ENCODE data around the gene ATP7B. TPM values are rescaled to one million over a fixed set of nuclear protein-coding genes. Genes with fewer than 3 reads are reported as not detected.

The ATP7B gene
- total RNA-seq, 2 experiments from 2014 or later: 0.40 to 0.76 TPM

- ChIA-PET CTCF (ENCODE audit: unreplicated experiment) (no interaction called here), POLR2A (no interaction called here)
- Histone ChIP-seq H3K27ac (ENCODE audit: low read depth, low read length, poor library complexity, severe bottlenecking) (no peak overlapping the region), H3K36me3 (ENCODE audit: insufficient read depth, low read length) (peaks cover 85% of the 10 kb centered on the region), H3K9me3 (ENCODE audit: low read length) (no peaks in the 10 kb centered on the region), H3K79me2 (ENCODE audit: insufficient read depth, low read depth, low read length) (no peaks in the 10 kb centered on the region), H3K4me3 (ENCODE audit: low read depth, low read length, poor library complexity, severe bottlenecking) (no peak overlapping the region), H3K4me1 (ENCODE audit: insufficient read depth, low read length, poor library complexity, severe bottlenecking) (no peaks in the 10 kb centered on the region), H4K20me1 (ENCODE audit: insufficient read depth, low read length) (no peaks in the 10 kb centered on the region), H3K4me2 (ENCODE audit: low read length) (no peak overlapping the region), H3K9me2 (ENCODE audit: insufficient read depth, low read length) (no peaks in the 10 kb centered on the region), H2AFZ (ENCODE audit: low read length) (no peak overlapping the region)
- intact Hi-C loops (cut with micrococcal nuclease; ENCODE audit: unreplicated experiment): no loop called here
- BruUV-seq (replicated peaks): no TSS peak
- no peak for DNase-seq (ENCODE audit: low spot score)
- TF ChIP-seq, protein P1, sequence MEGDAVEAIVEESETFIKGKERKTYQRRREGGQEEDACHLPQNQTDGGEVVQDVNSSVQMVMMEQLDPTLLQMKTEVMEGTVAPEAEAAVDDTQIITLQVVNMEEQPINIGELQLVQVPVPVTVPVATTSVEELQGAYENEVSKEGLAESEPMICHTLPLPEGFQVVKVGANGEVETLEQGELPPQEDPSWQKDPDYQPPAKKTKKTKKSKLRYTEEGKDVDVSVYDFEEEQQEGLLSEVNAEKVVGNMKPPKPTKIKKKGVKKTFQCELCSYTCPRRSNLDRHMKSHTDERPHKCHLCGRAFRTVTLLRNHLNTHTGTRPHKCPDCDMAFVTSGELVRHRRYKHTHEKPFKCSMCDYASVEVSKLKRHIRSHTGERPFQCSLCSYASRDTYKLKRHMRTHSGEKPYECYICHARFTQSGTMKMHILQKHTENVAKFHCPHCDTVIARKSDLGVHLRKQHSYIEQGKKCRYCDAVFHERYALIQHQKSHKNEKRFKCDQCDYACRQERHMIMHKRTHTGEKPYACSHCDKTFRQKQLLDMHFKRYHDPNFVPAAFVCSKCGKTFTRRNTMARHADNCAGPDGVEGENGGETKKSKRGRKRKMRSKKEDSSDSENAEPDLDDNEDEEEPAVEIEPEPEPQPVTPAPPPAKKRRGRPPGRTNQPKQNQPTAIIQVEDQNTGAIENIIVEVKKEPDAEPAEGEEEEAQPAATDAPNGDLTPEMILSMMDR (conservative IDR thresholded peaks at IDR 0.05; ENCODE audit: low read length): 0 out of 2 replicates have a peak, but pooled peaks have one; percentile 25
- no peak for TF ChIP-seq EZH2phosphoT487 (IDR thresholded peaks at IDR 0.05; ENCODE audit: borderline replicate concordance, low read depth, low read length)
These were observed 15.0 kb upstream of the ATP7B start for GRCh38 chr13:52026246-52026626.

GRCh38 chr13:52025475-52026245 lies 14.4 kb upstream of the ATP7B start:
- H2AFZ ChIP-seq (ENCODE audit: low read length): no peak overlapping the region
- TF ChIP-seq, protein P1 (conservative IDR thresholded peaks at IDR 0.05; ENCODE audit: low read length): no peak
- TF ChIP-seq EZH2phosphoT487 (IDR thresholded peaks at IDR 0.05; ENCODE audit: borderline replicate concordance, low read depth, low read length): no peak

GRCh38 chr13:52024481-52024880 lies 13.2 kb upstream of the ATP7B start, which contains the start of gene UTP14C:
Gene UTP14C (plus strand): TSS chr13:52024691. CDS start chr13:52028805, 4,114 bp downstream.
- BruUV-seq (replicated peaks): no TSS peak
- intact Hi-C loops (cut with micrococcal nuclease; ENCODE audit: unreplicated experiment): no loop called here
- H3K4me1 ChIP-seq (ENCODE audit: insufficient read depth, low read length, poor library complexity, severe bottlenecking): no peaks in the 10 kb centered on the region
- H4K20me1 ChIP-seq (ENCODE audit: insufficient read depth, low read length): no peaks in the 10 kb centered on the region
- no peak within 1 kb of the TSS for H3K4me3 ChIP-seq (ENCODE audit: low read depth, low read length, poor library complexity, severe bottlenecking)
- CTCF ChIA-PET (ENCODE audit: unreplicated experiment): no interaction called here
- H3K27ac ChIP-seq (ENCODE audit: low read depth, low read length, poor library complexity, severe bottlenecking): no peak within 1 kb of the TSS
- H3K4me2 ChIP-seq (ENCODE audit: low read length): no peak within 1 kb of the TSS
- H3K79me2 ChIP-seq (ENCODE audit: insufficient read depth, low read depth, low read length): no peaks in the 10 kb centered on the region
- H2AFZ ChIP-seq (ENCODE audit: low read length): no peak within 1 kb of the TSS
- no peaks in the 10 kb centered on the region for H3K9me3 ChIP-seq (ENCODE audit: low read length)
- TF ChIP-seq, protein P1 (conservative IDR thresholded peaks at IDR 0.05; ENCODE audit: low read length): no peak
- TF ChIP-seq EZH2phosphoT487 (IDR thresholded peaks at IDR 0.05; ENCODE audit: borderline replicate concordance, low read depth, low read length): no peak
- no peak for DNase-seq (ENCODE audit: low spot score)
- POLR2A ChIA-PET: no interaction called here
- no peaks in the 10 kb centered on the region for H3K9me2 ChIP-seq (ENCODE audit: insufficient read depth, low read length)
- H3K36me3 ChIP-seq (ENCODE audit: insufficient read depth, low read length): peaks cover 90% of the 10 kb centered on the region

More at GRCh38 chr13:52025475-52026245, 14.4 kb upstream of the ATP7B start:
- Histone ChIP-seq H3K4me2 (ENCODE audit: low read length) (no peak overlapping the region), H3K36me3 (ENCODE audit: insufficient read depth, low read length) (peaks cover 83% of the 10 kb centered on the region), H3K9me2 (ENCODE audit: insufficient read depth, low read length) (no peaks in the 10 kb centered on the region), H3K9me3 (ENCODE audit: low read length) (no peaks in the 10 kb centered on the region), H3K79me2 (ENCODE audit: insufficient read depth, low read depth, low read length) (no peaks in the 10 kb centered on the region), H3K4me3 (ENCODE audit: low read depth, low read length, poor library complexity, severe bottlenecking) (no peak overlapping the region), H3K4me1 (ENCODE audit: insufficient read depth, low read length, poor library complexity, severe bottlenecking) (no peaks in the 10 kb centered on the region), H4K20me1 (ENCODE audit: insufficient read depth, low read length) (no peaks in the 10 kb centered on the region), H3K27ac (ENCODE audit: low read depth, low read length, poor library complexity, severe bottlenecking) (no peak overlapping the region)
- ChIA-PET POLR2A (interaction anchor here (0.7 kb wide), 1 partner anchor 13 kb away, joined by 3 read pairs; the partner anchor contains the start of gene ALG11), CTCF (ENCODE audit: unreplicated experiment) (no interaction called here)
- no peak for DNase-seq (ENCODE audit: low spot score)
- intact Hi-C loops (cut with micrococcal nuclease; ENCODE audit: unreplicated experiment): no loop called here
- no TSS peak for BruUV-seq (replicated peaks)
